T-helper 1 cell (primary cell): ENCODE measurements around the gene ZFYVE28.

Experiments used
- DNase-seq, 5 donors: peaks; one replicate each; pipeline ENCODE4 v3.0.0-alpha.2; 2012 to 2020

The ZFYVE28 gene

GRCh38 chr4:2427383-2428334 lies 9.2 kb upstream of the ZFYVE28 start:
- no peak for DNase-seq

GRCh38 chr4:2426711-2427275 lies 8.3 kb upstream of the ZFYVE28 start:
- no peak for DNase-seq

GRCh38 chr4:2426069-2426397 lies 7.6 kb upstream of the ZFYVE28 start:
- no peak for DNase-seq

- no peak for DNase-seq
Observed at GRCh38 chr4:2425386-2426068, 7.1 kb upstream of the ZFYVE28 start.

- no peak for DNase-seq
Observed at GRCh38 chr4:2424581-2424980, 6.1 kb upstream of the ZFYVE28 start.

- DNase-seq: no peak
Observed at GRCh38 chr4:2423695-2424094, 5.2 kb upstream of the ZFYVE28 start.

- no peak for DNase-seq
Observed at GRCh38 chr4:2423066-2423465, 4.6 kb upstream of the ZFYVE28 start.

GRCh38 chr4:2421928-2422327 lies 3.5 kb upstream of the ZFYVE28 start:
- no peak for DNase-seq

GRCh38 chr4:2419814-2420213 lies 1.4 kb upstream of the ZFYVE28 start:
- no peak for DNase-seq

- DNase-seq: peak; percentile 98 to 99 (median 98)
Observed at GRCh38 chr4:2418650-2419571, 466 bp upstream of the ZFYVE28 start, which contains the start of gene CFAP99. Gene CFAP99, plus strand, starts transcription at chr4:2418955.

GRCh38 chr4:2417226-2417764 lies 1.1 kb downstream of the ZFYVE28 start:
- DNase-seq: peak in 1 of 5 donors; percentile 22

GRCh38 chr4:2416564-2417225 lies 1.8 kb downstream of the ZFYVE28 start:
- DNase-seq: peak in 1 of 5 donors; percentile 46

- DNase-seq: no peak
Observed at GRCh38 chr4:2415881-2416563, 2.4 kb downstream of the ZFYVE28 start.

GRCh38 chr4:2415213-2415612 lies 3.2 kb downstream of the ZFYVE28 start:
- DNase-seq: no peak

- peak in 2 of 5 donors; percentile 27 to 55 for DNase-seq
Observed at GRCh38 chr4:2413821-2414610, 4.4 kb downstream of the ZFYVE28 start.

GRCh38 chr4:2412885-2413716 lies 5.3 kb downstream of the ZFYVE28 start:
- DNase-seq: peak; percentile 80 to 99 (median 84)

GRCh38 chr4:2412534-2412884 lies 5.9 kb downstream of the ZFYVE28 start:
- DNase-seq: peak in 4 of 5 donors; percentile 37 to 95 (median 46)

- DNase-seq: peak in 1 of 5 donors; percentile 67
Observed at GRCh38 chr4:2411786-2412510, 6.5 kb downstream of the ZFYVE28 start.
